H9 (cell line): Measurements from ENCODE around the gene ESRRA. TPM values are rescaled to one million over a fixed set of nuclear protein-coding genes. Genes with fewer than 3 reads are reported as not detected.
A peak's percentile ranks its signal among the peaks of the same experiment; 100 is the strongest.

Experiments
- DNase-seq: peaks from one replicate; pipeline ENCODE4 v3.0.0-alpha.2; 2017
- H2AFZ ChIP-seq: one replicate; pipeline ENCODE4 v1.6.1; 2013; ENCODE audit warnings: mild to moderate bottlenecking, low read length, control low read depth, moderate library complexity
- H2AK5ac ChIP-seq: 2 replicates; pipeline ENCODE4 v1.6.1; 2013; ENCODE audit warnings: low read length, control low read depth, mixed read lengths; ENCODE audit not compliant: insufficient read length
- H2BK120ac ChIP-seq: one replicate; pipeline ENCODE4 v1.6.1; 2013; ENCODE audit warnings: low read depth, mild to moderate bottlenecking, low read length, control low read depth, inconsistent platforms; ENCODE audit not compliant: poor library complexity, severe bottlenecking
- H2BK12ac ChIP-seq: 2 replicates; pipeline ENCODE4 v1.6.1; 2013; ENCODE audit warnings: low read length, control low read depth, mixed read lengths, low read depth; ENCODE audit not compliant: insufficient read length
- H2BK15ac ChIP-seq: 2 replicates; pipeline ENCODE4 v1.6.1; 2013; ENCODE audit warnings: low read depth, low read length, control low read depth
- H2BK20ac ChIP-seq: one replicate; pipeline ENCODE4 v1.6.1; 2013; ENCODE audit warnings: low read depth, mild to moderate bottlenecking, low read length, control low read depth, inconsistent platforms; ENCODE audit not compliant: poor library complexity, severe bottlenecking
- H2BK5ac ChIP-seq: 2 replicates; pipeline ENCODE4 v1.6.1; 2013; ENCODE audit warnings: low read length, control low read depth, mixed read lengths; ENCODE audit not compliant: insufficient read length
- H3K14ac ChIP-seq: 2 replicates; pipeline ENCODE4 v1.6.1; 2013; ENCODE audit warnings: low read length, control low read depth; ENCODE audit not compliant: insufficient read depth
- H3K18ac ChIP-seq: 2 replicates; pipeline ENCODE4 v1.6.1; 2013; ENCODE audit warnings: low read depth, mild to moderate bottlenecking, mixed read lengths, low read length, control low read depth; ENCODE audit not compliant: insufficient read length
- H3K23ac ChIP-seq: 2 replicates; pipeline ENCODE4 v1.6.1; 2013; ENCODE audit warnings: low read length, control low read depth, mixed read lengths, low read depth; ENCODE audit not compliant: insufficient read length
- H3K23me2 ChIP-seq: 2 replicates; pipeline ENCODE4 v1.6.1; 2013; ENCODE audit warnings: low read depth, mild to moderate bottlenecking, mixed read lengths, low read length, control low read depth; ENCODE audit not compliant: insufficient read length, poor library complexity, severe bottlenecking
- H3K27ac ChIP-seq: 2 replicates; pipeline ENCODE4 v1.5.1; 2013; ENCODE audit warnings: low read length, control low read depth, mixed read lengths, low read depth; ENCODE audit not compliant: insufficient read length
- H3K27me3 ChIP-seq: 2 replicates; pipeline ENCODE4 v1.6.1; 2013; ENCODE audit warnings: low read length, control low read depth, inconsistent platforms; ENCODE audit not compliant: insufficient read depth
- H3K4ac ChIP-seq: 2 replicates; pipeline ENCODE4 v1.6.1; 2013; ENCODE audit warnings: low read depth, mild to moderate bottlenecking, control low read depth, inconsistent platforms, low read length, moderate library complexity
- H3K4me1 ChIP-seq: 2 replicates; pipeline ENCODE4 v1.6.1; 2013; ENCODE audit warnings: low read length, control low read depth, inconsistent platforms; ENCODE audit not compliant: insufficient read depth
- H3K4me2 ChIP-seq: 2 replicates; pipeline ENCODE4 v1.6.1; 2013; ENCODE audit warnings: low read length, control low read depth, mixed read lengths; ENCODE audit not compliant: insufficient read length, insufficient read depth
- H3K56ac ChIP-seq: 2 replicates; pipeline ENCODE4 v1.6.1; 2013; ENCODE audit warnings: low read depth, mild to moderate bottlenecking, mixed read lengths, low read length, control low read depth; ENCODE audit not compliant: insufficient read length
- H3K79me1 ChIP-seq: 2 replicates; pipeline ENCODE4 v1.6.1; 2013; ENCODE audit warnings: low read depth, mild to moderate bottlenecking, moderate library complexity, low read length, control low read depth, inconsistent platforms; ENCODE audit not compliant: insufficient read depth, poor library complexity, severe bottlenecking
- H3K79me2 ChIP-seq: 2 replicates; pipeline ENCODE4 v1.6.1; 2013; ENCODE audit warnings: low read length, control low read depth, inconsistent platforms; ENCODE audit not compliant: insufficient read depth
- H3K9ac ChIP-seq: 2 replicates; pipeline ENCODE4 v1.6.1; 2013; ENCODE audit warnings: low read length, control low read depth, mixed read lengths; ENCODE audit not compliant: insufficient read length; ENCODE audit errors: extremely low read depth
- H3K9me3 ChIP-seq: one replicate; pipeline ENCODE4 v1.6.1; 2013; ENCODE audit warnings: low read depth, low read length, inconsistent platforms; ENCODE audit not compliant: control insufficient read depth
- H3T11ph ChIP-seq: one replicate; pipeline ENCODE4 v1.6.1; 2013; ENCODE audit warnings: mild to moderate bottlenecking, low read length, control low read depth, inconsistent platforms
- H4K20me1 ChIP-seq: one replicate; pipeline ENCODE4 v1.6.1; 2013; ENCODE audit not compliant: control insufficient read depth, insufficient read length, insufficient read depth
- H4K5ac ChIP-seq: 2 replicates; pipeline ENCODE4 v1.6.1; 2013; ENCODE audit warnings: low read depth, mild to moderate bottlenecking, mixed read lengths, low read length, control low read depth; ENCODE audit not compliant: insufficient read length
- H4K8ac ChIP-seq: replicated peaks from 2 replicates; pipeline ENCODE4 v1.6.1; 2013; ENCODE audit warnings: low read length, control low read depth, mixed read lengths, low read depth; ENCODE audit not compliant: insufficient read length
- H4K91ac ChIP-seq: 2 replicates; pipeline ENCODE4 v1.6.1; 2013; ENCODE audit warnings: low read depth, mild to moderate bottlenecking, moderate library complexity, mixed read lengths, low read length, control low read depth; ENCODE audit not compliant: insufficient read length
- H3K27ac Mint-ChIP-seq, 3 experiments: 2 replicates in 2 of 3; 3 replicates in 1 of 3; pipeline ENCODE4 v1.8.0; 2020 to 2021; ENCODE audit warnings: mixed read lengths in 3 of 3, mild to moderate bottlenecking in 1 of 3, moderate library complexity in 1 of 3
- H3K27me3 Mint-ChIP-seq: 2 replicates; pipeline ENCODE4 v1.8.0; 2021; ENCODE audit warnings: low read depth, mild to moderate bottlenecking, moderate library complexity, mixed read lengths
- H3K36me3 Mint-ChIP-seq, 3 experiments: 2 replicates in 2 of 3; 3 replicates in 1 of 3; pipeline ENCODE4 v1.8.0; 2020 to 2021; ENCODE audit warnings: low read depth in 3 of 3, mixed read lengths in 3 of 3; ENCODE audit not compliant: insufficient read depth in 1 of 3
- H3K4me1 Mint-ChIP-seq, 2 experiments: 2 replicates each; pipeline ENCODE4 v1.8.0; 2020; ENCODE audit warnings: mixed read lengths in 2 of 2
- H3K4me3 Mint-ChIP-seq, 2 experiments: 2 replicates in 1 of 2; 3 replicates in 1 of 2; pipeline ENCODE4 v1.8.0; 2020 to 2021; ENCODE audit warnings: mild to moderate bottlenecking in 2 of 2, mixed read lengths in 2 of 2, moderate library complexity in 1 of 2
- H3K9me3 Mint-ChIP-seq, 2 experiments: 2 replicates in 1 of 2; 3 replicates in 1 of 2; pipeline ENCODE4 v1.8.0; 2020; ENCODE audit warnings: mild to moderate bottlenecking in 2 of 2, mixed read lengths in 2 of 2, moderate library complexity in 1 of 2
- WGBS: extraction: QIAGEN DNeasy Blood & Tissue Kit; methylation state at CpG from one replicate; pipeline ENCODE4 v1.1.7; 2013; ENCODE audit warnings: missing lambda C conversion rate, low lambda C conversion rate, mixed read lengths; ENCODE audit not compliant: insufficient read length; ENCODE audit errors: extremely low coverage; 5-methylcytosine and 5-hydroxymethylcytosine counted together
- total RNA-seq: library from RNA; stranded (reverse); gene quantifications from 2 replicates; pipeline ENCODE4 v1.2.1, GENCODE V29; 2021
- TF ChIP-seq, protein P1 (sequence below): fragments of 200-600 bp; sonication (generic); conservative IDR thresholded peaks from 3 replicates; pipeline ENCODE4 v1.8.0; 2021; ENCODE audit warnings: antibody characterized with exemption, mild to moderate bottlenecking

Gene ESRRA
- total RNA-seq, 1 experiment from 2014 or later = 42.3 TPM

DNA sequence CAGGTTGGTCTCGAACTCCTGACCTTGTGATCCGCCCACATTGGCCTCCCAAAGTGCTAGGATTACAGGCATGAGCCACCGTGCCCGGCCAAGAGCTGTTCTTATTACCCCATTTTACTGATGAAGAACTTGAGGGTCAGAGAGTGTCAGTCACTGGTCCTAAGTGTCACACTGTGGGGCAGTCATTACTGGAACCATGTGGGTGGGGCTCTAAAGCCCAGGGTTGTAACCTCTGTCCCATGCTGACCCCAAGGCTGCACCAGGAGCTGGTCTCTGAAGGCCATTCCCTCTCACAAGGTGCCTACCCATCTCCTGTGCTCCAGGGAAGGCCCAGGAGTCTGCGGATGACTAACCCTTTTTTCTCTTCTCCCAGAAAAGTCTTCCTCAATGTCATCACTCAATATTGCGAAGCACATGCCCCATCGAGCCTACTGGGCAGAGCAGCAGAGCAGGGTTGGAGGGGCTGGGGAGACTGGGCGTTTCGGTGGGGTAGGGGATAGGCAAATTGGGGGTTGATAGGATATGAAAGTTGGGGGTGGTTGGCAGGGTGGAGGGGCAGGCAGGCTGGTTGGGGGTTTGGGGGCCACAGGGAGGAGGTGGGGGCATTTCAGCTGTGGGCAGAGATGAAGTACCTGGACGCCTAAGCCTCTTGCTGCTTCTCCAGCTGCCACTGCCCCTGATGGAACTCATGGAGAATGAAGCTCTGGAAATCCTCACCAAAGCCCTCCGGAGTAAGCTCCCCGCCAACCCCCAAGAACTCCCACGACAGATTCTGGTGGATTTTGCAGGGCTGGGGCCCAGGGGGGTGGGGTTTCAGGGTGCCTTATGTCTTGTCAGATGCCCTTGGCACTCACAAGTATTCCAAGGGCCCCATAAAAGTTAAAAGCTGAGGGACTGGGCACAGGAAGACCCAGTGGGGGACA lies 2.0 kb upstream of the ESRRA start:
- Histone ChIP-seq H3K9me3 (no peaks in the 10 kb centered on the region), H2AK5ac (no peak overlapping the region), H3K79me2 (peaks cover 3% of the 10 kb centered on the region; the same call in 1 of the 2 replicates), H2BK5ac (no peak overlapping the region), H2BK120ac (no peak overlapping the region), H4K91ac (no peak overlapping the region), H3K23me2 (peaks cover 22% of the 10 kb centered on the region), H3K4me1 (peaks cover 2% of the 10 kb centered on the region; the same call in 1 of the 2 replicates), H4K5ac (no peak overlapping the region), H3T11ph (no peak overlapping the region), H3K56ac (no peak overlapping the region), H3K79me1 (peaks cover 5% of the 10 kb centered on the region), H2BK20ac (no peak overlapping the region), H3K18ac (no peak overlapping the region), H2AFZ (no peak overlapping the region), H3K23ac (no peak overlapping the region), H3K4me2 (no peak overlapping the region), H3K14ac (no peak overlapping the region), H2BK12ac (no peak overlapping the region), H3K27ac (no peak overlapping the region), H4K20me1 (no peaks in the 10 kb centered on the region), H4K8ac (no peak overlapping the region), H2BK15ac (no peak overlapping the region), H3K27me3 (peaks cover 23% of the 10 kb centered on the region), H3K9ac (no peak overlapping the region), H3K4ac (no peak overlapping the region)
- H3K4me3 Mint-ChIP-seq = peak overlapping the region in 1 of 2 experiments; percentile 91; a peak in 1 of 5 replicates
- H3K9me3 Mint-ChIP-seq = peaks cover 0 to under 1% of the 10 kb centered on the region in 2 experiments; a peak in 2 of 5 replicates
- H3K36me3 Mint-ChIP-seq = peaks cover 3 to 7% (median 6%) of the 10 kb centered on the region in 3 experiments; a peak in 5 of 7 replicates
- no peak overlapping the region for H3K27ac Mint-ChIP-seq
- WGBS = no CpG with 5 or more reads among the region's 13 CpGs
- DNase-seq = no peak
- H3K4me1 Mint-ChIP-seq = peaks cover 21 to 22% of the 10 kb centered on the region in 2 experiments
- peaks cover 53% of the 10 kb centered on the region for H3K27me3 Mint-ChIP-seq
- TF ChIP-seq, protein P1, sequence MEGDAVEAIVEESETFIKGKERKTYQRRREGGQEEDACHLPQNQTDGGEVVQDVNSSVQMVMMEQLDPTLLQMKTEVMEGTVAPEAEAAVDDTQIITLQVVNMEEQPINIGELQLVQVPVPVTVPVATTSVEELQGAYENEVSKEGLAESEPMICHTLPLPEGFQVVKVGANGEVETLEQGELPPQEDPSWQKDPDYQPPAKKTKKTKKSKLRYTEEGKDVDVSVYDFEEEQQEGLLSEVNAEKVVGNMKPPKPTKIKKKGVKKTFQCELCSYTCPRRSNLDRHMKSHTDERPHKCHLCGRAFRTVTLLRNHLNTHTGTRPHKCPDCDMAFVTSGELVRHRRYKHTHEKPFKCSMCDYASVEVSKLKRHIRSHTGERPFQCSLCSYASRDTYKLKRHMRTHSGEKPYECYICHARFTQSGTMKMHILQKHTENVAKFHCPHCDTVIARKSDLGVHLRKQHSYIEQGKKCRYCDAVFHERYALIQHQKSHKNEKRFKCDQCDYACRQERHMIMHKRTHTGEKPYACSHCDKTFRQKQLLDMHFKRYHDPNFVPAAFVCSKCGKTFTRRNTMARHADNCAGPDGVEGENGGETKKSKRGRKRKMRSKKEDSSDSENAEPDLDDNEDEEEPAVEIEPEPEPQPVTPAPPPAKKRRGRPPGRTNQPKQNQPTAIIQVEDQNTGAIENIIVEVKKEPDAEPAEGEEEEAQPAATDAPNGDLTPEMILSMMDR = no peak
